ENCODE results near the gene UPB1.
"Not testable (repeated sequence)": the region's sequence is repeated elsewhere in the genome, so short reads cannot be mapped to it uniquely, and the experiment has no call there.

Gene UPB1

GRCh38 chr22:24530968-24531367 lies 35.8 kb downstream of the UPB1 start:
- not testable (repeated sequence) for DNase-seq (ENCODE audit: low read depth in 2 of 2)

GRCh38 chr22:24532075-24532474 lies 36.9 kb downstream of the UPB1 start:
- no peak for DNase-seq (ENCODE audit: low read depth in 2 of 2)

GRCh38 chr22:24535348-24535747 lies 40.2 kb downstream of the UPB1 start:
- DNase-seq (ENCODE audit: low read depth in 2 of 2): no peak

- DNase-seq (ENCODE audit: low read depth in 2 of 2): no peak
These were observed 41.0 kb downstream of the UPB1 start for GRCh38 chr22:24536089-24536488.

- no peak for DNase-seq (ENCODE audit: low read depth in 2 of 2)
These were observed 45.3 kb downstream of the UPB1 start for GRCh38 chr22:24540470-24540869.

- no peak for DNase-seq (ENCODE audit: low read depth in 2 of 2)
These were observed 46.8 kb downstream of the UPB1 start for GRCh38 chr22:24541681-24542515.

- DNase-seq (ENCODE audit: low read depth in 2 of 2): no peak
These were observed 47.5 kb downstream of the UPB1 start for GRCh38 chr22:24542641-24543040.

GRCh38 chr22:24543185-24543601 lies 48.1 kb downstream of the UPB1 start:
- DNase-seq (ENCODE audit: low read depth in 2 of 2): no peak

GRCh38 chr22:24543679-24544243 lies 48.6 kb downstream of the UPB1 start:
- DNase-seq (ENCODE audit: low read depth in 2 of 2): no peak

GRCh38 chr22:24548812-24549211 lies 53.7 kb downstream of the UPB1 start:
- DNase-seq (ENCODE audit: low read depth in 2 of 2): no peak

- no peak for DNase-seq (ENCODE audit: low read depth in 2 of 2)
These were observed 55.1 kb downstream of the UPB1 start for GRCh38 chr22:24550028-24550901.

GRCh38 chr22:24550902-24551435 lies 55.8 kb downstream of the UPB1 start:
- DNase-seq (ENCODE audit: low read depth in 2 of 2): no peak

GRCh38 chr22:24552503-24553286 lies 57.6 kb downstream of the UPB1 start:
- not testable (repeated sequence) for DNase-seq (ENCODE audit: low read depth in 2 of 2)

GRCh38 chr22:24553597-24554312 lies 58.6 kb downstream of the UPB1 start:
- DNase-seq (ENCODE audit: low read depth in 2 of 2): no peak

- DNase-seq (ENCODE audit: low read depth in 2 of 2): peak; percentile 6 to 7
These were observed 59.4 kb downstream of the UPB1 start, which contains the start of gene GUCD1 for GRCh38 chr22:24554313-24555164. TSS of gene GUCD1 (minus strand) at chr22:24555138. CDS start at chr22:24554991, 147 bp downstream.

- DNase-seq (ENCODE audit: low read depth in 2 of 2): peak; percentile 99 to 100
These were observed 60.3 kb downstream of the UPB1 start, which contains the start of gene SNRPD3 for GRCh38 chr22:24555165-24556039. TSS of gene SNRPD3 (plus strand) at chr22:24555999. CDS start at chr22:24557675, 1,676 bp downstream.

- DNase-seq (ENCODE audit: low read depth in 2 of 2): no peak
These were observed 64.3 kb downstream of the UPB1 start for GRCh38 chr22:24559471-24559870.

GRCh38 chr22:24563246-24563645 lies 68.1 kb downstream of the UPB1 start:
- no peak for DNase-seq (ENCODE audit: low read depth in 2 of 2)

Data from stimulated activated CD4-positive, alpha-beta T cell treated with anti-CD3 and anti-CD28 coated beads, Interleukin-4, amount 100 ng/mL, for 48 hours (primary cell).